Mesenchymal stem cell (in vitro differentiated cells and primary cell): Measurements from ENCODE around the gene NRXN3.

Source experiments
- DNase-seq: peaks from one replicate; pipeline ENCODE4 v3.0.0-alpha.2; 2013
- H2AFZ ChIP-seq: one replicate; pipeline ENCODE4 v1.6.1; 2013; ENCODE audit warnings: low read depth, mild to moderate bottlenecking, control low read depth, inconsistent platforms, low read length, moderate library complexity
- H2AK5ac ChIP-seq: 2 replicates; pipeline ENCODE4 v1.6.1; 2013; ENCODE audit warnings: low read length, moderate library complexity, mild to moderate bottlenecking, inconsistent platforms; ENCODE audit not compliant: severe bottlenecking
- H2BK120ac ChIP-seq: one replicate; pipeline ENCODE4 v1.6.1; 2013; ENCODE audit warnings: low read depth, mild to moderate bottlenecking, inconsistent platforms, low read length, moderate library complexity
- H2BK12ac ChIP-seq, 2 experiments: one replicate each; pipeline ENCODE4 v1.6.1; 2013; ENCODE audit warnings: inconsistent platforms in 2 of 2, low read length in 2 of 2, mild to moderate bottlenecking in 2 of 2, moderate library complexity in 2 of 2, control low read depth in 1 of 2
- H2BK15ac ChIP-seq: one replicate; pipeline ENCODE4 v1.6.1; 2013; ENCODE audit warnings: mild to moderate bottlenecking, low read depth, inconsistent platforms; ENCODE audit not compliant: poor library complexity, severe bottlenecking
- H2BK5ac ChIP-seq: 2 replicates; pipeline ENCODE4 v1.6.1; 2013; ENCODE audit warnings: low read depth, mild to moderate bottlenecking, low read length, control low read depth, inconsistent platforms; ENCODE audit not compliant: poor library complexity, severe bottlenecking
- H3K14ac ChIP-seq, 2 experiments: one replicate each; pipeline ENCODE4 v1.6.1; 2013; ENCODE audit warnings: inconsistent platforms in 2 of 2, low read length in 2 of 2, control low read depth in 1 of 2, mild to moderate bottlenecking in 1 of 2, moderate library complexity in 1 of 2
- H3K18ac ChIP-seq, 2 experiments: one replicate each; pipeline ENCODE4 v1.6.1; 2013; ENCODE audit warnings: inconsistent platforms in 2 of 2, low read length in 2 of 2, control low read depth in 1 of 2, low read depth in 1 of 2, mild to moderate bottlenecking in 1 of 2
- H3K23ac ChIP-seq, 2 experiments: one replicate each; pipeline ENCODE4 v1.6.1; 2013; ENCODE audit warnings: inconsistent platforms in 2 of 2, low read length in 2 of 2, mild to moderate bottlenecking in 2 of 2, moderate library complexity in 2 of 2, control low read depth in 1 of 2
- H3K27ac ChIP-seq: 2 replicates; pipeline ENCODE4 v1.5.1; 2013; ENCODE audit warnings: mild to moderate bottlenecking, moderate library complexity, low read length, control low read depth, inconsistent platforms; ENCODE audit not compliant: poor library complexity, severe bottlenecking
- H3K27me3 ChIP-seq, 2 experiments: 2 replicates each; pipeline versions ENCODE4 v1.6.1 to v1.7.0; 2013; ENCODE audit warnings: low read length in 2 of 2, mild to moderate bottlenecking in 2 of 2, moderate library complexity in 2 of 2, control low read depth in 1 of 2, inconsistent platforms in 1 of 2; ENCODE audit not compliant: control insufficient read depth in 1 of 2, insufficient read depth in 1 of 2
- H3K36me3 ChIP-seq, 2 experiments: 2 replicates each; pipeline versions ENCODE4 v1.6.1 to v1.7.0; 2013; ENCODE audit warnings: low read length in 2 of 2, control low read depth in 1 of 2, inconsistent platforms in 1 of 2, low read depth in 1 of 2, mild to moderate bottlenecking in 1 of 2; ENCODE audit not compliant: insufficient read depth in 2 of 2, control insufficient read depth in 1 of 2
- H3K4ac ChIP-seq, 2 experiments: one replicate each; pipeline ENCODE4 v1.6.1; 2013; ENCODE audit warnings: inconsistent platforms in 2 of 2, low read length in 2 of 2, mild to moderate bottlenecking in 2 of 2, moderate library complexity in 2 of 2, control low read depth in 1 of 2, low read depth in 1 of 2
- H3K4me1 ChIP-seq: 2 replicates; pipeline ENCODE4 v1.6.1; 2013; ENCODE audit warnings: low read depth, low read length, control low read depth; ENCODE audit not compliant: control insufficient read depth, insufficient read depth
- H3K4me2 ChIP-seq: 2 replicates; pipeline ENCODE4 v1.6.1; 2013; ENCODE audit warnings: low read length, mild to moderate bottlenecking, inconsistent platforms; ENCODE audit not compliant: poor library complexity, severe bottlenecking
- H3K4me3 ChIP-seq, 2 experiments: 2 replicates each; pipeline versions ENCODE4 v1.5.1 to v1.7.0; 2013; ENCODE audit warnings: low read length in 2 of 2, mild to moderate bottlenecking in 2 of 2, control low read depth in 1 of 2, low read depth in 1 of 2; ENCODE audit not compliant: insufficient read depth in 1 of 2
- H3K79me1 ChIP-seq: replicated peaks from 2 replicates; pipeline ENCODE4 v1.6.1; 2013; ENCODE audit warnings: mild to moderate bottlenecking, control low read depth, low read length, inconsistent platforms; ENCODE audit not compliant: poor library complexity, severe bottlenecking
- H3K9ac ChIP-seq: 2 replicates; pipeline ENCODE4 v1.7.0; 2013; ENCODE audit warnings: mild to moderate bottlenecking, low read length, moderate library complexity
- H3K9me3 ChIP-seq: 2 replicates; pipeline ENCODE4 v1.7.0; 2013; ENCODE audit warnings: mild to moderate bottlenecking, low read length; ENCODE audit not compliant: control insufficient read depth
- H4K8ac ChIP-seq: one replicate; pipeline ENCODE4 v1.6.1; 2013; ENCODE audit warnings: inconsistent platforms, mild to moderate bottlenecking, low read length, moderate library complexity
- H4K91ac ChIP-seq: one replicate; pipeline ENCODE4 v1.6.1; 2013; ENCODE audit warnings: mild to moderate bottlenecking, low read length, inconsistent platforms
- WGBS: methylation state at CpG from one replicate; pipeline ENCODE4 v1.1.7; 2013; ENCODE audit warnings: mixed read lengths; 5-methylcytosine and 5-hydroxymethylcytosine counted together

Gene NRXN3

DNA sequence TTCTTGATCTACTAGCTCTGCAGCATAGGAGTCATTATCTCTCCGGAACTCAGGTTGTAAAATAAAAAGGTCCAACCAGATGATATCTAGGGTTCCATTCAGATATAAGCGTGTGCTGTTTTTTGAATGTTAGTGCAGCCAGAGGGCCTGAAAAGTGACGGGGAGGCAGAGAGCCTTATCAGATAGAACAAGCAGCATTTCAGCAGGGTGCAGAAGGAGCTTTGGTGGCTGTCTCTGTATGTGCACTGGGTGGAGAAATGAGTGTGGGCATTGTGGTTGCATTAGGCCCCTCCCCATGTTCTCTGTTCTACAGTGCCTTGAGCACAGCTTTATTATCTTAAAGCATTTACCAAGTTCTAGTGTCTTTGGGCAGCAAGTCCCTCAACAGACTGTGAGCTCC lies 275.1 kb downstream of the NRXN3 start:
- Histone ChIP-seq H3K9ac (no peak overlapping the region), H2AK5ac (no peak overlapping the region), H3K4me1 (no peaks in the 10 kb centered on the region), H4K8ac (no peak overlapping the region), H2BK15ac (no peak overlapping the region), H3K27ac (no peak overlapping the region), H3K27me3 (no peaks in the 10 kb centered on the region), H3K4me3 (no peak overlapping the region), H3K14ac (no peak overlapping the region), H3K9me3 (no peaks in the 10 kb centered on the region), H3K4me2 (no peak overlapping the region), H2BK12ac (no peak overlapping the region), H3K4ac (no peak overlapping the region), H2BK120ac (no peak overlapping the region), H3K79me1 (no peaks in the 10 kb centered on the region), H3K36me3 (no peaks in the 10 kb centered on the region), H4K91ac (no peak overlapping the region), H3K23ac (no peak overlapping the region), H2AFZ (no peak overlapping the region), H3K18ac (no peak overlapping the region), H2BK5ac (no peak overlapping the region)
- no peak for DNase-seq
- WGBS = 82% methylated on average over 3 of the region's 3 CpGs

DNA sequence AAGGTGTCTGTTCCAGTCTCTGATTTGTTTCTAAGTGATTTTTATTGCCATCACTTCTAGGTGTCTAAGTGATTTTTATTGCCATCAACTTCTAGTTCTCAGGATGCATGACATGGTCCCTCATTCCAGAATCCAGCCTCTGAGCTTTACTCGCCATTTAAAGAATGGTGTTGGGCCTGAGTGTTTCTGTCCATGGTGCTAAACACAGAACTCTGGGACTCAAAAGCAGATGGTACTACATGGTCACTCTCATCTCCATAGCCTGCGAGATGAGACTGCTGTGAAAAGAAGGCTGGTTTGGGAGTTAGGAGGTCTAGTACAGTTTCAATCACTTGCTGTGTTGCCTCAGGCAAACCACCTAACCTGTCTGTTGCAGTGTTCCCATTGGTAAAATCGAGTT lies 276.6 kb downstream of the NRXN3 start:
- Histone ChIP-seq H3K23ac (no peak overlapping the region), H3K4ac (no peak overlapping the region), H3K36me3 (no peaks in the 10 kb centered on the region), H3K4me2 (no peak overlapping the region), H3K9ac (no peak overlapping the region), H2BK15ac (no peak overlapping the region), H3K14ac (no peak overlapping the region), H3K27me3 (no peaks in the 10 kb centered on the region), H4K91ac (no peak overlapping the region), H4K8ac (no peak overlapping the region), H3K4me3 (no peak overlapping the region), H3K4me1 (no peaks in the 10 kb centered on the region), H3K9me3 (no peaks in the 10 kb centered on the region), H3K18ac (no peak overlapping the region), H2BK120ac (no peak overlapping the region), H2BK12ac (no peak overlapping the region), H2BK5ac (no peak overlapping the region), H3K27ac (no peak overlapping the region), H3K79me1 (no peaks in the 10 kb centered on the region), H2AK5ac (no peak overlapping the region), H2AFZ (no peak overlapping the region)
- WGBS = 9% methylated on average over 3 of the region's 3 CpGs
- no peak for DNase-seq

DNA sequence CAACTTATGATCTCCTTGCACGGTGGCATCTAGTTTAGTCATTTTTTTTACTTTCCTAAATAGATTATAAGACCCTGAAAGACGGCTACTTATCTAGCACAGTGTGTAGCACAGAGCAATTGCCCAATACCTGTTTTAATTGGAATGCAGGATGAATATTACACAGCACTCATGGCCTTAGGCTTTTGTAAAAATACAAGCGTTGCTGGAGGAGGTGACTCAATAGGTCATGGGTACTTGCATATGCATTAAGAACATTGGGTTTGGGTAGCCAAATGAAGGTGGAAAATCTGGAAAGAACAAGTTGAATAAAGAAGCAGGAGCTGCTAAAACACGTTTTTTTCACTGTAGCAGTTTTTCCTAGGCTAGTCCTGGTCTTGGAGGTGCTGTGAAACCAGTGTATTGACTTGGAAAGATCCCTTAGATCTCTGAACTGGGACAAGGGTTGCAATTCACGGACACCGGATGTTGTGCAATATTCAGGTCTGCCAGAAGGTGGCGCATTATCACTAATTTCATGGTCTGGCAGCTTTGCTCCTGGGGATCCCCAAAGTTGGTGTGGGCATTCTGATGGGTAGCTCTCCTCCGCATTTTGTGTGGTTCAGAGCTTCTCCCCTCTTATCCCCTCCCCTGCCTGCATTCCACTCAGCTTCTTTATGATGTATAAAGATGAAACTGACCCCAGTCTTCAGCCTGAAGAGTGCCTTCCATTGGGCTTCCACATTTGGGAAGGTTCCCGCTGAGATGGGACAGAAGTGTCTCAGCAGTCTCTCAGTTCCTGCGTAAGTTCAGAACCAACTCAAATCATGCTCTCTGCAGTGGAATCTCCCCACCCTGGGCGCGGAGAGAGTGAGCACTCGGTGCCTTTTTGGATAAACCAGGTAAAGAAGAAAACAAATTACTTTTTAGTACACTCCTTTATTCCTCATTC lies 278.3 kb downstream of the NRXN3 start:
- Histone ChIP-seq H3K36me3 (no peaks in the 10 kb centered on the region), H2BK5ac (no peak overlapping the region), H2BK12ac (no peak overlapping the region), H2BK15ac (no peak overlapping the region), H3K23ac (no peak overlapping the region), H2AK5ac (no peak overlapping the region), H3K18ac (no peak overlapping the region), H3K79me1 (no peaks in the 10 kb centered on the region), H3K4ac (no peak overlapping the region), H3K14ac (no peak overlapping the region), H3K9me3 (no peaks in the 10 kb centered on the region), H3K27ac (no peak overlapping the region), H3K4me1 (no peaks in the 10 kb centered on the region), H2AFZ (no peak overlapping the region), H2BK120ac (no peak overlapping the region), H4K91ac (no peak overlapping the region), H3K27me3 (no peaks in the 10 kb centered on the region), H3K4me2 (no peak overlapping the region), H3K9ac (no peak overlapping the region), H4K8ac (no peak overlapping the region), H3K4me3 (no peak overlapping the region)
- DNase-seq = peak; percentile 1
- WGBS = 47% methylated on average over 13 of the region's 13 CpGs

GRCh38 chr14:78450669-78451318 lies 280.6 kb downstream of the NRXN3 start:
- Histone ChIP-seq H2BK12ac (no peak overlapping the region), H3K79me1 (no peaks in the 10 kb centered on the region), H4K91ac (no peak overlapping the region), H2BK15ac (no peak overlapping the region), H3K23ac (no peak overlapping the region), H2AFZ (no peak overlapping the region), H3K4me1 (no peaks in the 10 kb centered on the region), H3K18ac (no peak overlapping the region), H3K36me3 (no peaks in the 10 kb centered on the region), H3K9me3 (no peaks in the 10 kb centered on the region), H3K4me2 (no peak overlapping the region), H2BK120ac (no peak overlapping the region), H3K27ac (no peak overlapping the region), H2BK5ac (no peak overlapping the region), H3K4me3 (no peak overlapping the region), H3K27me3 (no peaks in the 10 kb centered on the region), H3K14ac (no peak overlapping the region), H3K9ac (no peak overlapping the region), H3K4ac (no peak overlapping the region), H2AK5ac (no peak overlapping the region), H4K8ac (no peak overlapping the region)
- DNase-seq = no peak
- 59% methylated on average over 3 of the region's 6 CpGs for WGBS
